GM19351 (cell line): ENCODE data around the gene CHD1L.
"Not testable (repeated sequence)": the region's sequence is repeated elsewhere in the genome, so short reads cannot be mapped to it uniquely, and the experiment has no call there.

Experiments
- ATAC-seq: cut with Tn5 transposase; IDR thresholded peaks from one replicate; pipeline ENCODE4 v1.9.1; 2021; ENCODE audit warnings: mild to moderate bottlenecking, moderate library complexity; ENCODE audit not compliant: unreplicated experiment

Gene CHD1L

GRCh38 chr1:147231032-147231431 lies 11.5 kb upstream of the CHD1L start:
- not testable (repeated sequence) for ATAC-seq

- ATAC-seq = not testable (repeated sequence)
These were observed 8.6 kb upstream of the CHD1L start for GRCh38 chr1:147233903-147234302.

- ATAC-seq = no peak
These were observed 6.7 kb upstream of the CHD1L start for GRCh38 chr1:147235822-147236221.

- ATAC-seq = no peak
These were observed 6.0 kb upstream of the CHD1L start for GRCh38 chr1:147236448-147236847.

GRCh38 chr1:147236959-147237791 lies 5.3 kb upstream of the CHD1L start:
- no peak for ATAC-seq

GRCh38 chr1:147238053-147238902 lies 4.2 kb upstream of the CHD1L start:
- no peak for ATAC-seq

- ATAC-seq = no peak
These were observed 3.3 kb upstream of the CHD1L start for GRCh38 chr1:147238925-147239820.

- not testable (repeated sequence) for ATAC-seq
These were observed 2.3 kb upstream of the CHD1L start for GRCh38 chr1:147240131-147240721.

GRCh38 chr1:147241934-147242448 lies 493 bp upstream of the CHD1L start:
- ATAC-seq = no peak

- peak; percentile 25 for ATAC-seq
These were observed 773 bp downstream of the CHD1L start for GRCh38 chr1:147243228-147243685.

- no peak for ATAC-seq
These were observed 1.4 kb downstream of the CHD1L start for GRCh38 chr1:147243841-147244240.

- no peak for ATAC-seq
These were observed 2.6 kb downstream of the CHD1L start for GRCh38 chr1:147245129-147245528.

GRCh38 chr1:147245586-147246021 lies 3.1 kb downstream of the CHD1L start:
- ATAC-seq = no peak

GRCh38 chr1:147246044-147246690 lies 3.7 kb downstream of the CHD1L start:
- ATAC-seq = no peak

GRCh38 chr1:147246910-147247655 lies 4.6 kb downstream of the CHD1L start:
- no peak for ATAC-seq

- ATAC-seq = no peak
These were observed 5.3 kb downstream of the CHD1L start for GRCh38 chr1:147247656-147248238.

GRCh38 chr1:147252540-147252939 lies 10.1 kb downstream of the CHD1L start:
- ATAC-seq = no peak

GRCh38 chr1:147260956-147261355 lies 18.5 kb downstream of the CHD1L start:
- ATAC-seq = no peak
